B cell (primary cell): Measurements from ENCODE around the gene THEMIS2.

Source experiments
- CTCF ChIP-seq: fragments of 200-600 bp; IDR thresholded peaks from one replicate; pipeline ENCODE4 v1.8.0; 2022; ENCODE audit warnings: antibody characterized with exemption, mild to moderate bottlenecking
- EZH2 ChIP-seq: IDR thresholded peaks from 2 replicates; pipeline ENCODE4 v1.6.1; 2012; ENCODE audit warnings: borderline replicate concordance, low read depth, mild to moderate bottlenecking, moderate library complexity, low read length; ENCODE audit not compliant: insufficient read depth, poor library complexity, severe bottlenecking

GRCh38 chr1:27823784-27824183, 48.6 kb upstream of the THEMIS2 start:
- TF ChIP-seq EZH2 (no peak), CTCF (no peak)
